Fibroblast of skin of left biceps (primary cell): ENCODE data around the gene HAUS7.

ENCODE experiments used
- DNase-seq, 2 experiments: peaks; one replicate each; pipeline ENCODE4 v3.0.0-alpha.2; 2013; ENCODE audit warnings: low read depth in 2 of 2

Gene HAUS7

GRCh38 chrX:153470411-153471363, at the start of gene HAUS7:
Gene HAUS7 (minus strand): TSS chrX:153470576. CDS start chrX:153470557, 19 bp downstream.
- peak; percentile 75 to 76 for DNase-seq

GRCh38 chrX:153519569-153520286, 49.4 kb upstream of the HAUS7 start:
- no peak for DNase-seq

GRCh38 chrX:153517946-153518834, 47.8 kb upstream of the HAUS7 start:
- no peak for DNase-seq

GRCh38 chrX:153517423-153517822, 47.0 kb upstream of the HAUS7 start, which contains the start of gene ATP2B3:
Gene ATP2B3 (plus strand): TSS chrX:153517642. CDS start chrX:153536248, 18,606 bp downstream.
- no peak for DNase-seq

- no peak for DNase-seq
Measured at GRCh38 chrX:153516073-153516472, 45.7 kb upstream of the HAUS7 start.

- no peak for DNase-seq
Measured at GRCh38 chrX:153515435-153515834, 45.1 kb upstream of the HAUS7 start.

- DNase-seq: no peak
Measured at GRCh38 chrX:153514259-153514658, 43.9 kb upstream of the HAUS7 start.

GRCh38 chrX:153513265-153513664, 42.9 kb upstream of the HAUS7 start:
- DNase-seq: no peak

- no peak for DNase-seq
Measured at GRCh38 chrX:153512501-153512893, 42.1 kb upstream of the HAUS7 start.

GRCh38 chrX:153511784-153512500, 41.6 kb upstream of the HAUS7 start:
- DNase-seq: no peak

- DNase-seq: no peak
Measured at GRCh38 chrX:153510383-153510782, 40.0 kb upstream of the HAUS7 start.

- DNase-seq: no peak
Measured at GRCh38 chrX:153509592-153509991, 39.2 kb upstream of the HAUS7 start.

- DNase-seq: peak; percentile 26 to 27
Measured at GRCh38 chrX:153507484-153508178, 37.3 kb upstream of the HAUS7 start.

- no peak for DNase-seq
Measured at GRCh38 chrX:153505361-153505760, 35.0 kb upstream of the HAUS7 start.

GRCh38 chrX:153504445-153505016, 34.2 kb upstream of the HAUS7 start:
- no peak for DNase-seq

GRCh38 chrX:153502796-153503195, 32.4 kb upstream of the HAUS7 start:
- no peak for DNase-seq

GRCh38 chrX:153502131-153502530, 31.8 kb upstream of the HAUS7 start:
- no peak for DNase-seq

- no peak for DNase-seq
Measured at GRCh38 chrX:153501530-153501929, 31.2 kb upstream of the HAUS7 start.

GRCh38 chrX:153500676-153501280, 30.4 kb upstream of the HAUS7 start:
- no peak for DNase-seq

GRCh38 chrX:153499876-153500275, 29.5 kb upstream of the HAUS7 start:
- DNase-seq: no peak
